Activated CD4-positive, alpha-beta T cell treated with anti-CD3 and anti-CD28 coated beads, Interleukin-2, amount 10 ng/mL, durations not matched to agents 7 days and 5 days (primary cell): ENCODE data around the gene HIVEP3. TPM values are rescaled to one million over a fixed set of nuclear protein-coding genes. Genes with fewer than 3 reads are reported as not detected.

Source experiments
- CTCF ChIA-PET: fragments of 350-600 bp; sonication (Branson Sonifier 250); formaldehyde crosslinking; loops from one replicate; lab custom pipeline; 2021; ENCODE audit warnings: antibody characterized with exemption; lab: Charles Lee
- POLR2A ChIA-PET: fragments of 350-600 bp; sonication (Branson Sonifier 250); formaldehyde crosslinking; loops from one replicate; lab custom pipeline; 2021; ENCODE audit warnings: antibody characterized with exemption; lab: Charles Lee
- DNase-seq: peaks from one replicate; pipeline ENCODE4 v3.0.0-alpha.2; 2020
- H3K27ac Mint-ChIP-seq: one replicate; pipeline ENCODE4 v1.8.0; 2021; ENCODE audit warnings: mild to moderate bottlenecking, moderate library complexity, mixed read lengths
- H3K27me3 Mint-ChIP-seq: one replicate; pipeline ENCODE4 v1.8.0; 2021; ENCODE audit warnings: mixed read lengths
- H3K36me3 Mint-ChIP-seq: one replicate; pipeline ENCODE4 v1.8.0; 2021; ENCODE audit warnings: low read depth, mixed read lengths
- H3K4me1 Mint-ChIP-seq: one replicate; pipeline ENCODE4 v1.8.0; 2021; ENCODE audit warnings: mixed read lengths
- H3K4me3 Mint-ChIP-seq: one replicate; pipeline ENCODE4 v1.8.0; 2021; ENCODE audit warnings: mild to moderate bottlenecking, moderate library complexity, mixed read lengths
- H3K9me3 Mint-ChIP-seq: one replicate; pipeline ENCODE4 v1.8.0; 2021; ENCODE audit warnings: mixed read lengths
- total RNA-seq, 2 experiments: library from RNA; stranded (reverse); gene quantifications; one replicate each; pipeline ENCODE4 v1.2.3, GENCODE V29; 2021

Gene HIVEP3
- total RNA-seq, 2 experiments from 2014 or later = 18.4 to 21.5 TPM

DNA sequence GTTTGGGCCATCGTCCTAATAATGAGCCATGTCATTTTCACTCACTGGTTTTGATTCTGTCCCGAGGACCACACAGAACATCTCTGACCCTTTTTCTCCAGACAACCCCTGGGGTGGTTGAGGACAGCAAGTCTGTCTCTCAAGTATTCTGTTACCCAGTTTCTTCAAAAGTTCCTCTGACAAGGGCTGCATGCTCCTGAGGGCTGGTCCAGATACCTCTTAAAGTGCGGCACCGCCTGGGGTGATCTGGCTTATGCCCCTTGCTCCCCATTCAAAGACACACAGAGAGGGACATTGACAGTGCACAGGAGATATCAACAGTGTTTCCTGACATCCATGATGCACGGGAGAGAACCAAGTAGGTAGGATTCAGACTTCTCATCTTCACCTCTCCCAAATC lies 301.4 kb downstream of the HIVEP3 start:
- no peaks in the 10 kb centered on the region for H3K9me3 Mint-ChIP-seq
- H3K36me3 Mint-ChIP-seq = peaks cover 7% of the 10 kb centered on the region
- POLR2A ChIA-PET = no interaction called here
- H3K4me3 Mint-ChIP-seq = no peak overlapping the region
- DNase-seq = no peak
- no peaks in the 10 kb centered on the region for H3K27me3 Mint-ChIP-seq
- H3K4me1 Mint-ChIP-seq = peaks cover 28% of the 10 kb centered on the region
- CTCF ChIA-PET = no interaction called here
- H3K27ac Mint-ChIP-seq = no peak overlapping the region

DNA sequence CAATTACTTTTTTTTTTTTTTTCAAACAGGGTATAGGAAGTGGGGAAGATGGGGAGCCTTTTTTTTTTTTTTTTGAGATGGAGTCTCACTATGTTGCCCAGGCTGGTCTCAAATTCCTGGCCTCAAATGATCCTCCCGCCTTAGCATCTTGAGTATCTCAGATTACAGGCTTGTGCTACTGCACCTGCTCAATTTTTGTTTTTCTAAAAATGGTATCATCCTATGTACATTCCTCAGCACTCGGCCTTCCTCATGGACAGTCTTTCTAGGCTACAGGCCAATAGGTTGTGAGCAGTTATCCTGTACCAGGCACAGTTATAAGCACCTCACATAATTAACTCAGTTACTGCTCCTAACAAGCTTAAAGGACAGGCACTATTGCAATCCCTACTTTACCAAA lies 302.2 kb downstream of the HIVEP3 start:
- Mint-ChIP-seq H3K4me1 (peaks cover 21% of the 10 kb centered on the region), H3K36me3 (peaks cover 7% of the 10 kb centered on the region), H3K4me3 (no peak overlapping the region), H3K27ac (no peak overlapping the region), H3K27me3 (no peaks in the 10 kb centered on the region), H3K9me3 (no peaks in the 10 kb centered on the region)
- ChIA-PET CTCF (no interaction called here), POLR2A (no interaction called here)
- no peak for DNase-seq

DNA sequence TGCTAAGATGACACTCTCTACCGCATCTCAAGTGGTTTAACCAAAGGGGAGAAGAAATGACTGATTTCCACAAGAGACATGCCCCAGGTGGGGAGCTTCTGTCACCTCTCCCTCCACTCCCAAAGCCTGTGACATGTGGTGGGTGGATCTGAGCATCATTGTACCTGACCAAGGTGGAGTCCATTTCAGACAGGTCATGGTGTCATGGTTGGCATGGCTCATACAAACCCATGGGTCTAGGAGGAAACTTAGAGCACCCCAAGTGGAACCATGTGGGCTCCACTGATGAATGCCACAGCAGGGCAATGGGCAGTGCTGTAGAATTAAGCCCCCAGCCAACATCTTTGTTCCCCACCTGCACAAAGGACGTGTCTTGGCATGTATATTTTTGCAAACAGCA lies 302.7 kb downstream of the HIVEP3 start:
- peak overlapping the region; percentile 21 for H3K27ac Mint-ChIP-seq
- H3K4me1 Mint-ChIP-seq = peaks cover 19% of the 10 kb centered on the region
- POLR2A ChIA-PET = no interaction called here
- H3K36me3 Mint-ChIP-seq = peaks cover 7% of the 10 kb centered on the region
- CTCF ChIA-PET = no interaction called here
- no peaks in the 10 kb centered on the region for H3K9me3 Mint-ChIP-seq
- H3K27me3 Mint-ChIP-seq = no peaks in the 10 kb centered on the region
- H3K4me3 Mint-ChIP-seq = no peak overlapping the region
- no peak for DNase-seq

DNA sequence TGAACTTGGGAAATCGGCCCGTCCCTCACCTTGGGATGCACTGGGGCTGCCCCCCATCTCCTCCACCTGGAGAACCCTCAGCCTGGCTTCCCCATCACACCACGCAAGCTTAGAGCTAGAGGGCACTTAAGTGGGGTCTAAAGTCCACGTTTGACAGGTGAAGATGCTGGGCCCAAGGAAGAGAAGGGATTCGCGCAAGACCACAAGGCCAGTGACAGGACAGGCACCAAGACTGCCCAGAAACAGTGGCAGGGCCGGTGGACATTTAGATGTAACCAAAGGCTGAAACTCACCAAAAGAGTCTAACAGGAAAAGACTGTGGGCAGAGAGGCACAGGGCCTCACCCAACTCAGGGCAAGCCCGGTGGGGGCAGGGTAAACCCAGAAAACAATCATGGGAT lies 303.4 kb downstream of the HIVEP3 start:
- H3K36me3 Mint-ChIP-seq = peaks cover 7% of the 10 kb centered on the region
- POLR2A ChIA-PET = no interaction called here

DNA sequence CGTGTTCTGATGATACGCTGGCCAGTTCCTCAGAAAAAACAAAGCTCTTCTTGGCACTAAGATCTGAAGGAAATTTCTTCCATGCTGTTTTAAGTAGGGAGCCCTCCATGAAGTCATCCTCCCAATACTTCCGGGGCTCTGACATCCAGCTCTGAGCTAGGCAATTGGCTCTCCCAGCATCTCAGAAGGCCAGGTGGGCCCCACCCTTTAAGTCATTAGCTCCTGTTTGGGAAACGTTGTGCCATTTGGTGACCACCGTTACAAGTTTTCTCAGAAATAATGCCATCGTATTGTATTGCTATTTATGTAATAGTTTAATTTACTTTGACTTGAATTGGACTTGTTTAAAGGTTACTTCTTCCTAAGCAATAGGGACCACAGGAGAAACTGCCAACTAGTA lies 303.9 kb downstream of the HIVEP3 start:
- CTCF ChIA-PET = interaction anchor here (0.5 kb wide), 1 partner anchor 483 kb away, joined by 3 read pairs; no protein-coding TSS in a partner anchor
- Mint-ChIP-seq H3K27ac (no peak overlapping the region), H3K9me3 (no peaks in the 10 kb centered on the region), H3K27me3 (no peaks in the 10 kb centered on the region), H3K4me1 (peaks cover 15% of the 10 kb centered on the region), H3K36me3 (peaks cover 7% of the 10 kb centered on the region), H3K4me3 (no peak overlapping the region)
- POLR2A ChIA-PET = no interaction called here
- DNase-seq = no peak

More for the DNA sequence above, 303.4 kb downstream of the HIVEP3 start:
- H3K27me3 Mint-ChIP-seq = no peaks in the 10 kb centered on the region
- CTCF ChIA-PET = interaction anchor here (0.5 kb wide), 1 partner anchor 482 kb away, joined by 3 read pairs; no protein-coding TSS in a partner anchor
- no peak overlapping the region for H3K4me3 Mint-ChIP-seq
- H3K9me3 Mint-ChIP-seq = no peaks in the 10 kb centered on the region
- no peak overlapping the region for H3K27ac Mint-ChIP-seq
- no peak for DNase-seq
- H3K4me1 Mint-ChIP-seq = peaks cover 15% of the 10 kb centered on the region

DNA sequence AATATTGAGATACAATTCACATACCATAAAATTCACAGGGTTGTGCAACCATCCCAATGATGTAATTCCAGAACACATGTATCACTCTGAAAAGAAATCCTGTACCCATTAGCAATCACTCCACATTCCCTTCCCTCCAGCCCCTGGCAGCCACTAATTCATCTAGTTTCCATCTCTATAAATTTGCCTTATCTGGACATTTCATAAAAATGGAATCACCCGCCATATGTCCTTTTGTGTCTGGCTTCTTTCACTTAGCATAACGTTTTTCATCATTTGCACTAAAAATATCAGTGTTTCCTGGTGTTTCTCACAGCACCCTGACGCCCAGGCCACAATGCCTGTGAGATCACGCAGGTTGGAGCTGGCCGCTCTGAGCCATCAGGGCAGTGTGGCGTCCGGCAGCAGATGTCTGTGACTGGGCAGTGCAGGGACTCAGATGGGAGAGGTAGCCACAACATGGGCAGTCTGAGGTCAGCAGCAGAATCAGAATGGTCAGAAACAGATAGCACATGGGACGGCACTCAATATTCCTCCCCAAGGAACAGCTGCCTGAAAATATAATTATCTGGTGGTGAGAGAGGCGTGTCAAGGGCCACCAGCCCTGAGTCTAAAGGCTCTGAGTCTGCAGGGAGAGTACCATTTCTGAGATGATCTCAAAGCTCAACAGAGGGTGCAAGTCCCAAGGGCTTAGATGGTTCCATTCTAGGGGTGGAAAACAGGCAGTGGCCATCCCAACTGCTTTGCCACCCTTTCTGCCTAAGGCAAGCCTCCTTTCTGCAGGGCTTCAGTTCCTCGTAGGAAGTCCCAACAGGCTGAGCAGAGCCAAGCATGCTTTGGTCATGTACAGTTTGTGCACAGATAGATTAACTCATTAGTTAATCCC lies 304.8 kb downstream of the HIVEP3 start:
- POLR2A ChIA-PET = no interaction called here
- DNase-seq = no peak
- H3K36me3 Mint-ChIP-seq = peaks cover 5% of the 10 kb centered on the region
- H3K4me3 Mint-ChIP-seq = no peak overlapping the region
- H3K4me1 Mint-ChIP-seq = peaks cover 15% of the 10 kb centered on the region
- no peaks in the 10 kb centered on the region for H3K27me3 Mint-ChIP-seq
- H3K9me3 Mint-ChIP-seq = no peaks in the 10 kb centered on the region
- CTCF ChIA-PET = interaction anchor here (1.3 kb wide), 1 partner anchor 40 kb away, joined by 3 read pairs; no protein-coding TSS in a partner anchor
- peak overlapping the region; percentile 58 for H3K27ac Mint-ChIP-seq

DNA sequence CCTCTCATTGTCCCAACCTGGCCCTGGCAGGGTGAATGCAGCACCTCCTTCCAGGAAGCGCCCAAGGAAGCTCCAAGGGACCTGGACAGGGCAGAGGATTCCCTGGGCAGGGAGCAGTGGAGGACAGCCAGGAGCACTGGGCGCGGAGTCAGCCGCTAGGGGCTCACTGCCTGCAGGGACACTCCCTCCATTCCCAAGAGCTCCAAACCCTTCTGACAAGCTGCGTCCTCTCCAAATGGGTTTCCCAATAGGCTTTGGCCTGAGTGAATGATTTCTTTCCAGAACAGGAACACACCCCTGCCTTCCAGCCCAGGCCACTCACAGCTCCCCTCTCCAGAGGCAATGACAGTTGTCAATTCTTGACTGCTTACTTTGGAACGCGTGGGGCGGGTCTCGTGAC lies 305.8 kb downstream of the HIVEP3 start:
- Mint-ChIP-seq H3K27ac (no peak overlapping the region), H3K4me1 (peaks cover 15% of the 10 kb centered on the region), H3K9me3 (no peaks in the 10 kb centered on the region), H3K4me3 (no peak overlapping the region), H3K27me3 (no peaks in the 10 kb centered on the region), H3K36me3 (peaks cover 5% of the 10 kb centered on the region)
- CTCF ChIA-PET = interaction anchor here (0.9 to 1.6 kb wide), 3 partner anchors 10 to 70 kb away, joined by 3 to 4 read pairs (median 3); no protein-coding TSS in a partner anchor
- no peak for DNase-seq
- POLR2A ChIA-PET = no interaction called here

DNA sequence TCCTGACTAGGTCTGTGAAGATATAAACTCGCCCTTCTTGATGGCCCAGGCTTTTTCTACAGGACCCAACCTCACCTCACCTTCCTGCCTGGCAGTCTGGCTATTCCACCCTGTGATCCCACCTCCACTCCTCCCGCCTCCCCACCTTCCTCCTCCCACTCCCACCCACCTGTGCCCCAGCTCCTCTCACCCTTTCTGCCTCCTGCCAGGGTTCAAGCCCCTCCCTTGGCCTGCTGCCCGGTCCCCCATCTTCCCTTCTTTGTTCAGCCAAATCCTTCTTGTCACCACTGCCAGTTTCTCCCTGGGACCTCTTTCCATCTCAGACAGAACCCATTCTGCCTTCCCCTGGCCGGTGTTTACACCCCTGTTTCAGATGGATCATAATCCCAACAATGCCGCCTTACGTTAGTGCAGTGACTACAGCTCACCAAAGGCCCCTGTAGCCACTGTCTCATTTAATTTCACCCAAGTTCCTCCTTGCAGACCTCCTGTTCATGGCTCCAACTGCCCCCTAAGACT lies 306.7 kb downstream of the HIVEP3 start:
- no peaks in the 10 kb centered on the region for H3K9me3 Mint-ChIP-seq
- DNase-seq = no peak
- H3K27me3 Mint-ChIP-seq = no peaks in the 10 kb centered on the region
- POLR2A ChIA-PET = no interaction called here
- peaks cover 9% of the 10 kb centered on the region for H3K36me3 Mint-ChIP-seq
- peaks cover 17% of the 10 kb centered on the region for H3K4me1 Mint-ChIP-seq
- peak overlapping the region; percentile 60 for H3K27ac Mint-ChIP-seq
- CTCF ChIA-PET = interaction anchor here (0.9 to 1.6 kb wide), 4 partner anchors 9 to 71 kb away, joined by 3 to 4 read pairs (median 3); no protein-coding TSS in a partner anchor
- H3K4me3 Mint-ChIP-seq = no peak overlapping the region

DNA sequence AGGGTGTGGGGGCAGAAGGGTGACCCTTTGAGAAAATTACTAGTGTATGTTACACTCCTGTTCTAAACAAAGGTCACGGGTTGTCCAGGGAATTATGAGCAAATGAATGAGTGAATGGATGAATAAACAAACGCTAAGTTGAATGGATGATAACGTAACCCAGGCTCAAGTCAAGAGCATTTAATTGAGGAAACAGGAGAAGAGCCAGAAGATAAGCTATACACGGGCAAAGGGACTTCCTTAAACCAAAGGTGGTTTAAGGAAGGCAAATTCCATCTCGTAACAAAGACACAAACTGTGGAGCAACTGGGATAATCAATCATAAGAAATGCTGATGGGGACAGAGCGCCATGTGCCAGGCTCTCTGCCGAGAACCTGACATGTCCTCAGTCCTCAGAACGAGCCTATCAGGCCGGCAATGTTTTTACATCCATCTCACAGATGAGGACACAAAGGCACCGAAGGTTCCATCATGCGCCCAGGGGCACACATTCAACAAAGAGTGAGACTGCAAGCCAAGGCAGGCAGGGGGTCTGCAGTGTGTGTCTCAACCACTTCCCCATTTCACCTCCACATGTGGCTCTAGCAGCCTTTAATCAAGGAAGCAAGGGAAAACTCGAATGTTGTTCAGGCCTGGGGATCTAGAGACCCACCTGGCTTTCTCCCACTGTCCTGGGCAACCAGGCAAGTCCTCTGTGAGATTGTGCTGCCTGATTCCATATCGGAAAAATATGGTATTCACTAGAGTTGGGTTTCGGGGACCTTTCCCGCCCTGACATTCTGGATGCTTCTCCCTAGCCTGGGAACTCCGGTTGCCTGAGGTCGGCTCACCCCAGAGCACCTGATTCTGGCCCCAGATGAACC lies 307.4 kb downstream of the HIVEP3 start:
- no peaks in the 10 kb centered on the region for H3K9me3 Mint-ChIP-seq
- H3K27me3 Mint-ChIP-seq = no peaks in the 10 kb centered on the region
- H3K4me3 Mint-ChIP-seq = no peak overlapping the region
- POLR2A ChIA-PET = no interaction called here
- peaks cover 9% of the 10 kb centered on the region for H3K36me3 Mint-ChIP-seq
- H3K4me1 Mint-ChIP-seq = peaks cover 12% of the 10 kb centered on the region
- CTCF ChIA-PET = interaction anchor here (1.0 to 1.2 kb wide), 2 partner anchors 10 to 22 kb away, joined by 3 read pairs; no protein-coding TSS in a partner anchor
- no peak for DNase-seq
- no peak overlapping the region for H3K27ac Mint-ChIP-seq

DNA sequence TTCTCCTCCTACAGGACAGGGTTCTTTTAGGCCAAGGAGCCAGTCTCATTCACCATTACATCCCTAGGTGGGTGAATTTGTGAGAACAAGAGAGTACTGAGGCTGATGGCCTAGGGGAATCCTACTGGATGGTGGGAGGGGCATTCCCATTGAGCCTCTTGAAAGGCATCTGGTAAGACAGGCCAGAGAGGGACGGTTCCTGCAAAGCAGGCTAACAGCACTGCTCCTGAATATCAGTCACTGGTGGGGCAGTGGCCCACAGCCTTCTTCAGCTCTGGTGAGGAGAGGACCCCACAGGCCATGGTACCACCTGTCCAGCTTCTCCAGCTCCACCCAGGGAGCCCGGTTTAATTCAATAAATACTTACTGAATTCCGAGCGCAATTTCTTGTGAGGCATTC lies 308.4 kb downstream of the HIVEP3 start:
- no peaks in the 10 kb centered on the region for H3K9me3 Mint-ChIP-seq
- H3K36me3 Mint-ChIP-seq = peaks cover 6% of the 10 kb centered on the region
- H3K27me3 Mint-ChIP-seq = no peaks in the 10 kb centered on the region
- ChIA-PET CTCF (interaction anchor here (1.2 kb wide), 1 partner anchor 21 kb away, joined by 3 read pairs; no protein-coding TSS in a partner anchor), POLR2A (no interaction called here)
- H3K4me1 Mint-ChIP-seq = peaks cover 5% of the 10 kb centered on the region
- no peak overlapping the region for H3K4me3 Mint-ChIP-seq
- DNase-seq = no peak
- no peak overlapping the region for H3K27ac Mint-ChIP-seq

DNA sequence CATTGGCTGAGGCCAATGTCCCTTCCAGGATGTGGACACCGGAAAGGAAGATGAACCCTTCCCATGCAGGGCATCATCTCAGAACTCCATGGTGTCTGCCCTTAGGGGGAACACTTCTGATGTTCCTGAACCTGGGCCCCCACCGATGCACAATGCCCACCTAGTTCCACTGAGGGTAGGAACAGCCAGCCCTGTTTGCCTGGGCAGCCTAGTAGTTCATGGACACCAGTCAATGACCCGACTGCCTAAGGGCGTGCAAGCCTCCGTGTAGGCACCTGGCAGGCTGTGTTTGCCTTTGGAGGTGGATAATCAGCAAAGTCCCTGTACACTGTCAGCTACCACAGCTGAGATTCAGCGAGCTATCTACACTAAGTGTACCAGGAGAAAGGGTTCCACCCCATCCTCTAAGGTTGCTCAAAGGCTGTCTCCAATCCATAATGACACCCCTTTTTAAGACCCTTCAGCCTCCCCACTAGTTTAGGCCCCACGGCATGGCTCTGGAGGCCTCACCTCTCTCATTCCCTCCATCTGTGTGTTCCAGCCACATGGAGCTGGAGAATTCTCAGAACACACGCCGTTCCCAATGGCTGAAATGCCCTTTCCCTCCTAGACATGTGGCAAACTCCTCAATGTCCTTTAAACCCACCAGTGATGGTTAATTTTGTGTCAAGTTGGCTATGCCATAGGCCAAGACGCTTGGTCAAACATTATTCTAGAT lies 309.4 kb downstream of the HIVEP3 start:
- Mint-ChIP-seq H3K4me1 (peaks cover 2% of the 10 kb centered on the region), H3K36me3 (peaks cover 6% of the 10 kb centered on the region), H3K4me3 (no peak overlapping the region), H3K27me3 (no peaks in the 10 kb centered on the region), H3K9me3 (no peaks in the 10 kb centered on the region), H3K27ac (no peak overlapping the region)
- DNase-seq = no peak
- ChIA-PET CTCF (no interaction called here), POLR2A (no interaction called here)

DNA sequence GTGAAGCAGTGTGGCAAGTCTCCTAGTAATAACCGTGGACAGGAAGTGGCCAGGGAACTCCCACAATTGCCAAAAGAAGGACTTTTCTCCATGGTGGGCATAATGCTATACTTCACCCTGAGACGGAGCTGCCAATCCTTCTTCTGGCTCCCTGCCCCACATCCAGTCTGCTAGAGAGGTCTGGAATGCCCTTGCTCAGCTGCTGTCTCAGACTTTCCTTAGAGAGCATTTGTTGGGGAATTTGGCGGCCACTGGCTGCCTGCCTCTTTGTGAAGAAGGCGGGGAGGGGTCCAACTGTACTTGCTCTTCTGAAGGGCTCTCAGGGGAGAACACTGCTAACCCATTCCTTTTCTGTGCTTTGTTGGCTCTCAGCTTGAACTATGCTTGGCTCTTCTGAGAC lies 310.5 kb downstream of the HIVEP3 start:
- H3K4me1 Mint-ChIP-seq = peaks cover 2% of the 10 kb centered on the region
- ChIA-PET CTCF (interaction anchor here (0.7 kb wide), 1 partner anchor 34 kb away, joined by 3 read pairs; no protein-coding TSS in a partner anchor), POLR2A (no interaction called here)
- H3K9me3 Mint-ChIP-seq = peaks cover 5% of the 10 kb centered on the region
- no peak overlapping the region for H3K4me3 Mint-ChIP-seq
- no peak overlapping the region for H3K27ac Mint-ChIP-seq
- no peak for DNase-seq
- H3K27me3 Mint-ChIP-seq = no peaks in the 10 kb centered on the region
- H3K36me3 Mint-ChIP-seq = peaks cover 6% of the 10 kb centered on the region
